GM15510 (cell line): ENCODE data around the gene PRDM16.

ENCODE experiments used
- POLR2A ChIP-seq: IDR thresholded peaks from 3 replicates; pipeline ENCODE4 v1.6.1; 2011; ENCODE audit warnings: borderline replicate concordance; ENCODE audit not compliant: insufficient read length; ENCODE audit errors: extremely low read depth

Gene PRDM16

DNA sequence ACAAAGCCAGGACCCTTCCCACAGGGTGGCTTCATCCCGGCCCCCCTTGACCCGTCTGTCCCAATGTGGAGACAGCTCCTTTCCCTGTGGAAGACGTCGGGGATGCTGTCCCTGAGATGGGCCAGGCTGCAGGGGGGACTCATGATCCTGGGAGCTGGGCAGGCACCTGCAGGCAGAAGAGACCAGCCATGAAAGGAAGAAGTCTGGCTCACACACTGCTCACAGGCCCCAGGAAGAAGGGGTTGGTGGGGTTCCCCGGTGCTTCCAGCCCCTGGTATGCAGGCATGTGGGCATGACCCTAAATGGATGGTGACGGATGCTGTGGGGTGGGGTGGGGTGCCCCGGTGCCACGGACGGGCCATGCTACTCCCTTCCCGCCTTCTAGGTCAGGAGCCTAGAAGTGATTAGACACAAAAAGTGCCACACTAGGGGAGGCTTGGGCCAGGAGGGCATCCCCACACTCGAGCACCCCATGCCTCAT, 39.5 kb upstream of the PRDM16 start:
- no peak for TF ChIP-seq POLR2A

DNA sequence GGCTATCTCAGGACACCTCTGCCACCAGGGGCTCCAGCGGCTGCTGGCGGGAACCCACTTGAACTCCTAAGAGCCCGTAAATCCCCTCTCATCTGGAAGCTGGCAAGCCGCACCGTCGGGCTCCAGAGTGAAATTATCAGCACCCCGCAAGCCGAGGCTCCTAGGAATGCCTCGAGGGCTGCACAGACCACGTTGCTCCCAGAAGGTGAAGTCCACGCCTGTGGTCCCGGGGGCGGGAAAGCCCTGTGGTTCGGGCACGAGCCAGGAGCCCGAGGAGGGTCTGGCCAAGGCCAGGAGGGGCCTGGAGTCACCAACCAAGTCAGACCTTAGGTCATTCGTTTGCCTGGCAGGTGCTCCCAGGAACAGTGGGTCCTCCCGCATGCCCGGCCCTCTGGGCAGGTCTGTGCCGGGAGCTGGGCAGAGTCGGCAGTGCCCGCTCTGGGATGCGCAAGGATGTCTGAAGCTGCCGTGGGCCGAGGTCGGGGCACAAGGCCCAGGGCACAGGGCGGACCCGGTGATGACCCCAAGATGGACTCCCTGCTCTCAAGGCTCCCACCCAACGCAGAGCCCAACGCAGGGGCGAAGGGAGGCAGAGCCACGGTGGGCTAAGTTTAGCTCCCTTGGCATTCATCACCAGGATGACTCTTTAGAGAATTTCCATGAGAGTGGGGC, 38.9 kb upstream of the PRDM16 start:
- no peak for TF ChIP-seq POLR2A

DNA sequence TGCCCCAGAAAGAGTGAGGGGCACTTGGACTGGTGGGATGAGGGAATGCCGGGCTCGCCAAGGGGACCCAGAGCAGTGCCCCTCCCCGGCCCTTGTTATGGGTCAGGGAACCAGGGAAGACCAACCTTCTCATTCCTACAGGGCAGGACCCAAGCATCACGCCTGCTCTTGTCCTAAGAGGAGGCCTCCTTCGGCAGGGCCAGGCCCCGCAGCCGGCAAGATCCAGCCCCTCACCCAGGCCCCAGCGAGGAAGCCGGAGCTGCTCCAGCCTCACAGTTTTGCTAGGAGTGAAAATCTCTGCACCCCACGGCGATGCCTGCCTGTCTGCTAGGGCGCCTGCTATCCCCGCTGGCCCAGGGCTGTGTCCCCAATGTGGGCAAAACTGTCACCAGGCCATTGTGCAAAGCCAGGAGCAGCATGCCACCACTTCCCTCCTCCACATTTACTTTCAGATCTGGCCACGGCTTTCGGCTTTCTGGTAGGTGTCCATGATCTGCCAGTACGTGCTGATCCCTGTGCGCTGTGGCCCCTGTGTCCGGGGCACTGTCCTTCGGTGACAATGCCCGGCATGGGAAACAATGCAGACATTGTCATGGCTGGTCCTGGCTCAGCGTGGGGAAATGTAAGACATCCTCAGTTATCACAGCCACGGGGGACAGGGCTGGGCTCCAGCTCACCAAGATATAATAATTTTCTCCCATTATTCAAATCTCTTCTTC, 38.2 kb upstream of the PRDM16 start:
- no peak for TF ChIP-seq POLR2A

DNA sequence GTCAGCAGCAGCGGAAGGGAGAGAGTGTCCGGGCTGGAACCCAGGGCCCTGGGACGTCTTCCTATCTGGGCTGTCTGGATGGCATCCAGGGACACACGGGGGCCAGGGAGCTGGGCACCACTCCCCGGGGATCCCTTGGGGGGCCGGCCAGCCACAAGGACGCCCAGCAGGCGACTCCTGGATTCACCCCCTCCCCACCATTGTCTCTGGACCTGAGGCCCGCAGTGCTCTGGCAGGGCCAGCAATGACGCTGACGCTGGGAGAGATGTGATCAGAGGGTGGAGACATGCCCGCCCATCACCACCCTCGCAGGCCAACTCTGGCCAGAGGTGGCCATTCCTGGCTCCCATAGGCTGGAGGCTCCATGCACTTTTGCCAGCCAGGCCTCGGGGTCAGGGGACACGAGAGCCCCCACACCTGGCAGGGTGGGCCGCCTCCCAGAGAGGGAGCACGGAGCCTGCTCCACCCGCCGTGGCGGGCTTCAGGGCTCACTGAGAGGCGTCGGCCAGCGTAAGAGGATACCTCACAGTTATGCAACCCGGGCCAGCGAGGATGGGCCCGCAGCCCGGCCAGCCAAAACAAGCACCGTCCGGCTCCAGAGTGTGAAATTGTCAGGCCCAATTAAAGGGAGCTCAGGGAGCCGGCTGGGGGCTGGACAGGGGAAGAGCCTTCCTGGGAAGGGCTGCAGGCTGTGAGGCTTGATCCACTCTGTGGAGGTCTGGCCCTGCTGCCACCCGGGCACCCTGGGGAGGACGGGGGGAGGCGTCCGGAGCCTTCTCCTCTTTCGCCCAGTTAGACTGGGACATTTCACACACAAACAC, 37.4 kb upstream of the PRDM16 start:
- no peak for TF ChIP-seq POLR2A

- TF ChIP-seq POLR2A, result no peak
These were observed 36.5 kb upstream of the PRDM16 start for GRCh38 chr1:3032371-3033039.

- no peak for TF ChIP-seq POLR2A
These were observed 35.8 kb upstream of the PRDM16 start for GRCh38 chr1:3033040-3033789.

DNA sequence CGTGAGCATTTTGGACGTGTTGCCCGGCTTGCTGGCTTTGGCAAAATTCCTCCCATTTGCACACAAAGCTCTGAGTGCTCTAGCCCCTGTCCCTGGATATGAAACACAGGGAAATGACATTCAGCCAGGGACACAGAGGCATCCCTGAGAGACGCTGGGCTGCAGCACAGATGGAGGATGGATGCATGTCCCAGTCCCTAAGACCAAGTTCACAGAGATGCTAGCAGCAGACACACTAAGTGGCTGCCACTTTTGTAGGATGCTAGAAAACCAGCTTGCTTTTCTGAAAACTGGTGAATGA, 35.3 kb upstream of the PRDM16 start:
- TF ChIP-seq POLR2A, result no peak

DNA sequence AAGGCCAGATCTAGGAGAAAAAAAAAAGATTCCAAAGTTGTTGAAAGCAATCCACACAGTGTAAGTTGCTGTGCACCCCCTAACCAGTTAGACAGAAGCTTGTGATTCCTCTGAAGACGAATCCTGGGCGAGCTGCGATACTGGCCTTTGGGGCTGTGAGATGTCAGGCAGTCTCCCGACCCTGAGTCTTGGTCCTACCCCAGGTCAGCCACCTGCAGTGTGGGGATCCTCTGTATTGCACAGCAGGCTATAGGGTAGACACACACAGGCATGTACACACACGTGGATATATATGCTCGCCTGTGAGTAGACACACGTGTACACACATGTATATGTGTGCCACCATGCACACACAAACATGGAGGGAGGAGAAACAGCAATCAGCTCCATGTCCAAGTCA, 34.8 kb upstream of the PRDM16 start:
- TF ChIP-seq POLR2A, result no peak

DNA sequence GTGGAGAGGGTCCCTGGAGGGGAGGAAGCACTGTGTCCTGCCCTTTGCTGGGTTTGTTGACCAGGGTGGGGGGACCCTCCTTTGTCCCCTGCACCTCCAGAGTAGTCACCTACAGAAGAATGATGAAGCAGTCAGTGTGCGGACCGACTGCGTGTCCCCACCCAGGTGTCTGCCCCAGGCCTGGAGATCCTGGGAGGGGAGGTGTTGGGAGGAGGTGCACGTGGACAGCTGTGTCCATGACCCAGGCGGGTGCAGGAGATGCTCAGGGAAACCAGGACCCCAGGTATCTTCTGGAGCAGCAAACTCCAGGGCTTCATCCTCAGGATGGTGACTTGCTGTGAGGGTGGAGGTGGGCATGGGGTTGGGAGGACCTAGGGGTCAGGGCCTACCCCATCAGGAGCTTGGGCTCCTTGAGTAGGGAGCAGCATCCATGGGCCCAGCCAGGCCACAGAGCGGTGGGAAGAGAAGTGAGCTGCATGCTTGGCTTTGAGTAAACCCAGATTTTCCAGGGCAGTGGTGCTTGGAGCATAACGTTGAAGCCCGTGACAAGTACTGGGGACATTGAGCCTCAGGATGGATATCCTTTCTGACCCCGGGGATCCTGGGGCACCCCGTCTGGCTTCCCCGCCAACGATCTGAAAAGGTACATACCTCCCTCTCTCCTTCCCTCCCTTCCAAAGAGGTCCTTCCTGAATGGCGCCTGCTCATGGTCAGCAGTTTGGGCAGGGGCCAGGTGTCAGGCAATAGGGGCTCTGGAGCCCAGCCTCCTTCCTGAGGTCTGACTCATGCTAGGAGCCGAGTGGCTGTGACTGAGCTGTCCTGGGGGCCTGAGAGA, 34.1 kb upstream of the PRDM16 start:
- TF ChIP-seq POLR2A, result no peak

- no peak for TF ChIP-seq POLR2A
These were observed 33.2 kb upstream of the PRDM16 start for GRCh38 chr1:3035563-3036446.

DNA sequence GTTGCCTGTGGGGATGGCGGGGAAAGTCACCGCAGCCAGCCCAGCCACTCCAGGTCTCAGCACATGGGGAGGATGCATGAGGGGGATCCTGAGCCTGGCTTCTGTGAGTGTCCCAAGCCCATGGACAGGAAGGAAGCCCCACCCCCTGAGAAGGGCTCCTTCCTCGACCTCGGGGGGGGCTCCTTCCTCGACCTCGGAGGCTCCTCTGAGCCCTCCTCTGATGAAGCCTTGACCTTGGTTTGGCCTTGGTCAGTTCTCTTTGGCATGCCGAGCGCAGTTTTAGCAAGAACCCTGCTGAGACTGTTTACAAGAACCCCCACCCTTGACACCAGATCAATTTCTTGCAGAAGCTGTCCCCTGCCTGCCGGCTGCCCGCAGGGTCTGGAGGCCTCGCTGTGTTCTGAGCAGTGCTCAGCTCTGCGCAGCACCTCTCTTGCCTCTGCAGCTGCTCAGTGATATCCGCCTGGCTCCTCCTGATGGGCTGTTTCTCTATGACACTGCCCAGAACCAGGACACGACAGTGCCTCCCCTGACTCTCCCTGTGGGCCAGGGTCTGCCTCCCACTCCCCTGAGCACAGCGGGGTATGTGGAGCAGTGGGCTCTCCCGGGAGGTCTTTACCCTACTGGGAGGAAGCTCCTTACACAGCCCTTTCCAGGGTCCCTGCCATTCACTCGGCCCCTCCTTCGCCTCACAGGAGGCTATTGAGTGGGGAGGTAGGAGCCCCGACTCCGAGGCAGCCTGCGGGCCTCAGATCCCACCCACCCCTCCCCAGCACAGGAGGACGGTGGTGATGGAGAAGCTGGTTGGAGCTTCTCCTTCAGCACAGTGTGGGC, 32.3 kb upstream of the PRDM16 start:
- TF ChIP-seq POLR2A, result no peak
